ENCODE data around the gene C16orf92.
A peak's percentile ranks its signal among the peaks of the same experiment; 100 is the strongest.
"Not testable (repeated sequence)": the region's sequence is repeated elsewhere in the genome, so short reads cannot be mapped to it uniquely, and the experiment has no call there.

Gene C16orf92

GRCh38 chr16:30027588-30028437 is 4.8 kb downstream of the C16orf92 start:
- no peak for DNase-seq

GRCh38 chr16:30028438-30029076 is 5.6 kb downstream of the C16orf92 start:
- DNase-seq: no peak

- no peak for DNase-seq
Measured at GRCh38 chr16:30030011-30030685, 7.2 kb downstream of the C16orf92 start.

- no peak for DNase-seq
Measured at GRCh38 chr16:30030841-30031413, 7.9 kb downstream of the C16orf92 start, which contains the start of gene TLCD3B. Gene TLCD3B, minus strand, starts transcription at chr16:30031271. Its CDS starts 744 bp downstream, at chr16:30030527.

- no peak for DNase-seq
Measured at GRCh38 chr16:30031477-30031918, 8.5 kb downstream of the C16orf92 start.

GRCh38 chr16:30032083-30032819 is 9.3 kb downstream of the C16orf92 start:
- DNase-seq: peak; percentile 62

- DNase-seq: no peak
Measured at GRCh38 chr16:30033270-30033669, 10.3 kb downstream of the C16orf92 start.

GRCh38 chr16:30040221-30040620 is 17.2 kb downstream of the C16orf92 start:
- DNase-seq: no peak

GRCh38 chr16:30040690-30041089 is 17.7 kb downstream of the C16orf92 start:
- not testable (repeated sequence) for DNase-seq

- no peak for DNase-seq
Measured at GRCh38 chr16:30041841-30042240, 18.8 kb downstream of the C16orf92 start.

GRCh38 chr16:30046178-30046577 is 23.2 kb downstream of the C16orf92 start:
- DNase-seq: no peak

- no peak for DNase-seq
Measured at GRCh38 chr16:30046588-30046987, 23.6 kb downstream of the C16orf92 start.

GRCh38 chr16:30049871-30050270 is 26.9 kb downstream of the C16orf92 start:
- no peak for DNase-seq

- DNase-seq: no peak
Measured at GRCh38 chr16:30051518-30051917, 28.5 kb downstream of the C16orf92 start.

GRCh38 chr16:30052671-30053372 is 29.8 kb downstream of the C16orf92 start:
- peak; percentile 94 for DNase-seq

GRCh38 chr16:30053376-30054015 is 30.5 kb downstream of the C16orf92 start:
- DNase-seq: no peak

GRCh38 chr16:30054451-30054850 is 31.5 kb downstream of the C16orf92 start:
- no peak for DNase-seq

- peak; percentile 48 for DNase-seq
Measured at GRCh38 chr16:30054959-30055553, 32.1 kb downstream of the C16orf92 start.

- DNase-seq: no peak
Measured at GRCh38 chr16:30060346-30060745, 37.3 kb downstream of the C16orf92 start.

GRCh38 chr16:30060836-30061554 is 38.0 kb downstream of the C16orf92 start:
- no peak for DNase-seq

Data from activated CD4-positive, CD25-positive, alpha-beta regulatory T cell treated with anti-CD3 and anti-CD28 coated beads, Interleukin-2, amount 50 U/mL, for 72 hours (primary cell).